ENCODE measurements around the gene KRTAP5-3. TPM values are rescaled to one million over a fixed set of nuclear protein-coding genes. Genes with fewer than 3 reads are reported as not detected.

Gene KRTAP5-3
- total RNA-seq, 1 experiment from 2014 or later = not detected

DNA sequence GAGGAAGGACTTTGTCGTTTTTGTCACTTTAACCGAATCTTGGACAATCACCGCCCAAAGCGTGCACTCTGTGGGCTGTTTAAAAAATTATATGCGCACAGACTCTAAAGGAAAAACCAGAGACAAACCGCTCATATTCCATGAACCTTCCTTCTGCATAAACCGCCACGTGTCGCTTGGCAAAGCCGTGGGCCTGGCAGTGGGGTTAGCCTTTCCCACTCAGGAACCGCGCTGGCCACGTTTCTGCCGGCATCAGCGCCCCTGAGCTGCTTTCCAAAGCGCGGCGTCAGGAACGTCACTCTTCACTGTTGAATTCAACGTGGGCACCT, 44.1 kb upstream of the KRTAP5-3 start:
- ChIA-PET CTCF (interaction anchor here (0.6 to 10.0 kb wide), 53 partner anchors 12 to 773 kb away, joined by 3 to 165 read pairs (median 4); partner anchors contain the start of genes H19, IFITM10 and SYT8), POLR2A (interaction anchor here (0.7 to 2.4 kb wide), 5 partner anchors 41 to 465 kb away, joined by 3 to 9 read pairs (median 7); no protein-coding TSS in a partner anchor)
- Mint-ChIP-seq H3K36me3 (ENCODE audit: insufficient read depth, unreplicated experiment) (peaks cover 5% of the 10 kb centered on the region), H3K4me1 (ENCODE audit: insufficient read depth, unreplicated experiment) (peaks cover 4% of the 10 kb centered on the region), H3K27me3 (ENCODE audit: insufficient read depth, unreplicated experiment) (peaks cover 6% of the 10 kb centered on the region), H3K4me3 (ENCODE audit: unreplicated experiment) (no peak overlapping the region), H3K27ac (ENCODE audit: low read depth, unreplicated experiment) (no peak overlapping the region), H3K9me3 (ENCODE audit: unreplicated experiment) (no peaks in the 10 kb centered on the region)
- TF ChIP-seq, protein P1, sequence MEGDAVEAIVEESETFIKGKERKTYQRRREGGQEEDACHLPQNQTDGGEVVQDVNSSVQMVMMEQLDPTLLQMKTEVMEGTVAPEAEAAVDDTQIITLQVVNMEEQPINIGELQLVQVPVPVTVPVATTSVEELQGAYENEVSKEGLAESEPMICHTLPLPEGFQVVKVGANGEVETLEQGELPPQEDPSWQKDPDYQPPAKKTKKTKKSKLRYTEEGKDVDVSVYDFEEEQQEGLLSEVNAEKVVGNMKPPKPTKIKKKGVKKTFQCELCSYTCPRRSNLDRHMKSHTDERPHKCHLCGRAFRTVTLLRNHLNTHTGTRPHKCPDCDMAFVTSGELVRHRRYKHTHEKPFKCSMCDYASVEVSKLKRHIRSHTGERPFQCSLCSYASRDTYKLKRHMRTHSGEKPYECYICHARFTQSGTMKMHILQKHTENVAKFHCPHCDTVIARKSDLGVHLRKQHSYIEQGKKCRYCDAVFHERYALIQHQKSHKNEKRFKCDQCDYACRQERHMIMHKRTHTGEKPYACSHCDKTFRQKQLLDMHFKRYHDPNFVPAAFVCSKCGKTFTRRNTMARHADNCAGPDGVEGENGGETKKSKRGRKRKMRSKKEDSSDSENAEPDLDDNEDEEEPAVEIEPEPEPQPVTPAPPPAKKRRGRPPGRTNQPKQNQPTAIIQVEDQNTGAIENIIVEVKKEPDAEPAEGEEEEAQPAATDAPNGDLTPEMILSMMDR (IDR thresholded peaks at IDR 0.05; ENCODE audit: unreplicated experiment) = no peak
- no peak for DNase-seq (ENCODE audit: unreplicated experiment)
- intact Hi-C loops (cut with micrococcal nuclease) = loop anchor here (2.0 to 5.0 kb wide), 3 partner anchors 40 to 498 kb away; partner anchors contain the start of gene SYT8
- no TSS peak for BruUV-seq (replicated peaks)

DNA sequence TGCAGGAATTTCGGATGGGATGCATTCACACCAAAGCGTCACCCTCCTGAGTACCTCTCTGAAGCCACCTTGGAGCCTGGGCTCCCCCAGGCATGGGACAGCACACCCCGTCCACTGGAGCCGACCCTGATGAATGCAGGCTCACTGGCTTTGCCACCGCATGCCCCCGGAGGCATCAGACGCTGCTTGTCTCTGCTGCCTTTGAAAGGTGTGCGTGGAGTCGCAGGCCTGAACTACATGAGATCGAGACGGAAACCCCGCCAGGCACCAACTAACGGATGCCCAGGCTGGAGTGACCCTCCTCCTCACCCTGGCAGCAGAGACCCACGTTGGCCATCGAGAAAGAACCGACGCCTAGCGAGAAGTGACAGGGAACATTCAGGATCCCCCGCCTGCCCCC, 43.8 kb upstream of the KRTAP5-3 start:
- intact Hi-C loops (cut with micrococcal nuclease) = loop anchor here (2.0 to 5.0 kb wide), 3 partner anchors 40 to 499 kb away; partner anchors contain the start of gene SYT8
- BruUV-seq (replicated peaks) = no TSS peak
- Mint-ChIP-seq H3K27ac (ENCODE audit: low read depth, unreplicated experiment) (no peak overlapping the region), H3K4me3 (ENCODE audit: unreplicated experiment) (no peak overlapping the region), H3K27me3 (ENCODE audit: insufficient read depth, unreplicated experiment) (peaks cover 10% of the 10 kb centered on the region), H3K9me3 (ENCODE audit: unreplicated experiment) (no peaks in the 10 kb centered on the region), H3K4me1 (ENCODE audit: insufficient read depth, unreplicated experiment) (peaks cover 4% of the 10 kb centered on the region), H3K36me3 (ENCODE audit: insufficient read depth, unreplicated experiment) (peaks cover 6% of the 10 kb centered on the region)
- ChIA-PET POLR2A (interaction anchor here (0.7 to 2.4 kb wide), 5 partner anchors 42 to 466 kb away, joined by 3 to 9 read pairs (median 7); no protein-coding TSS in a partner anchor), CTCF (interaction anchor here (0.6 to 10.0 kb wide), 42 partner anchors 11 to 773 kb away, joined by 3 to 165 read pairs (median 4); partner anchors contain the start of gene SYT8)
- no peak for DNase-seq (ENCODE audit: unreplicated experiment)
- TF ChIP-seq, protein P1 (IDR thresholded peaks at IDR 0.05; ENCODE audit: unreplicated experiment) = no peak

DNA sequence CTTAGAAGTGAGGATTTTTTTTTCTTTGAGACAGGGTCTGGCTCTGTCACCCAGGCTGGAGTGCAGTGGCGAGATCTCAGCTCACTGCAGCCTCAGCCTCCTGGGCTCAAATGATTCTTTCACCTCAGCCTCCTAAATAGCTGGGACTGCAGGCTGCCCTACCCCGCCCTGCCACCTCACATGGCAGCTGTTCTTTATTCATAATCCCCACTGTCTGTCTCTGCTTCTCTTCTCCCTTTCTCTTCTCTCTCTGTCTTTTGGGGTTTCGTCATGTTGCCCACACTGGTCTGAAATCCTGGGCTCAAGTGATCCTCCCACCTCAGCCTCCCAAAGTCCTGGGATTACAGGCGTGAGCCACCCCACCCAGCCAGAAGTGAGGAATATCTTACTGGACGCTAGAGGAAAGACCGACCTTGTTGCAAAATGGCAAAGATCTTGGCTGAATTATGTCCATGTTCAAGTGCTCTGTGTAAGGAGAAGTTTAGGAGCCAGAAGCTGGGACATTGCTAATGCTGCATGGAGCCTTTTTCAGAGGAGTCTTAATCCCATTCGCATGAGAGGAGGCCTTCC, 43.2 kb upstream of the KRTAP5-3 start:
- Mint-ChIP-seq H3K9me3 (ENCODE audit: unreplicated experiment) (no peaks in the 10 kb centered on the region), H3K4me1 (ENCODE audit: insufficient read depth, unreplicated experiment) (peaks cover 4% of the 10 kb centered on the region), H3K36me3 (ENCODE audit: insufficient read depth, unreplicated experiment) (peaks cover 6% of the 10 kb centered on the region), H3K27ac (ENCODE audit: low read depth, unreplicated experiment) (no peak overlapping the region), H3K4me3 (ENCODE audit: unreplicated experiment) (no peak overlapping the region), H3K27me3 (ENCODE audit: insufficient read depth, unreplicated experiment) (peaks cover 14% of the 10 kb centered on the region)
- intact Hi-C loops (cut with micrococcal nuclease) = loop anchor here (5.0 kb wide), 1 partner anchor 41 kb away; no protein-coding TSS in a partner anchor
- no peak for DNase-seq (ENCODE audit: unreplicated experiment)
- TF ChIP-seq, protein P1 (IDR thresholded peaks at IDR 0.05; ENCODE audit: unreplicated experiment) = no peak
- no TSS peak for BruUV-seq (replicated peaks)
- ChIA-PET POLR2A (interaction anchor here (2.4 kb wide), 1 partner anchor 42 kb away, joined by 7 read pairs; no protein-coding TSS in a partner anchor), CTCF (interaction anchor here (0.6 to 10.0 kb wide), 16 partner anchors 11 to 501 kb away, joined by 3 to 165 read pairs (median 6); partner anchors contain the start of gene SYT8)

DNA sequence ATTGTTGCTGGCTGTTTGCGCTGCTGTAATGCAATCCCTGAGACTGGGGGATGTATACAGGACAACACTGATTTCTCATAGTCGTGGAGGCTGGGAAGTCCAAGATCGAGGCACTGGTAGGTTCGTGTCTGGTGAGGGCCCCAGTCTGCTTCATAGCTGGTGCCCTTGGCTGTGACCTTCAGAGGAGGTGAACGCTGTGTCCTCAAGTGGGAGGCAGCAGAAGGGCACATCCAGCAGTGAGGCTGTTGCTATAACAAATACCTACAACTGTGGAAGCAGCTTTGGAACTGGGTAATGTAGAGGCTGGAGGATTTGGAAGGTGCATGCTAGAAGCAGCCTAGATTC, 42.6 kb upstream of the KRTAP5-3 start:
- CTCF ChIA-PET = interaction anchor here (0.6 to 10.0 kb wide), 11 partner anchors 11 to 502 kb away, joined by 3 to 165 read pairs (median 6); partner anchors contain the start of gene SYT8
- TF ChIP-seq, protein P1 (IDR thresholded peaks at IDR 0.05; ENCODE audit: unreplicated experiment) = no peak
- Mint-ChIP-seq H3K36me3 (ENCODE audit: insufficient read depth, unreplicated experiment) (peaks cover 6% of the 10 kb centered on the region), H3K9me3 (ENCODE audit: unreplicated experiment) (no peaks in the 10 kb centered on the region), H3K4me1 (ENCODE audit: insufficient read depth, unreplicated experiment) (peaks cover 4% of the 10 kb centered on the region), H3K27ac (ENCODE audit: low read depth, unreplicated experiment) (no peak overlapping the region), H3K27me3 (ENCODE audit: insufficient read depth, unreplicated experiment) (peaks cover 14% of the 10 kb centered on the region), H3K4me3 (ENCODE audit: unreplicated experiment) (no peak overlapping the region)
- intact Hi-C loops (cut with micrococcal nuclease) = loop anchor here (5.0 kb wide), 1 partner anchor 41 kb away; no protein-coding TSS in a partner anchor
- POLR2A ChIA-PET = interaction anchor here (2.4 kb wide), 1 partner anchor 43 kb away, joined by 7 read pairs; no protein-coding TSS in a partner anchor
- no peak for DNase-seq (ENCODE audit: unreplicated experiment)
- no TSS peak for BruUV-seq (replicated peaks)

Data from MCF 10A (cell line).